Subcutaneous abdominal adipose tissue (tissue), 5 donors: ENCODE measurements around the gene MAP1A.
"Not testable (repeated sequence)": the region's sequence is repeated elsewhere in the genome, so short reads cannot be mapped to it uniquely, and the experiment has no call there.

Source experiments
- H3K27ac ChIP-seq: one replicate; pipeline ENCODE4 v1.7.0; 2013; ENCODE audit warnings: low read depth, mild to moderate bottlenecking, inconsistent platforms, low read length, moderate library complexity
- H3K27me3 ChIP-seq, 5 donors: one replicate each; pipeline ENCODE4 v1.7.0; 2013; ENCODE audit warnings: low read length in 5 of 5, inconsistent platforms in 1 of 5; ENCODE audit not compliant: control insufficient read depth in 5 of 5, insufficient read depth in 4 of 5
- H3K36me3 ChIP-seq, 5 donors: one replicate each; pipeline ENCODE4 v1.7.0; 2013; ENCODE audit warnings: low read length in 5 of 5; ENCODE audit not compliant: control insufficient read depth in 5 of 5, insufficient read depth in 5 of 5
- H3K4me1 ChIP-seq, 5 donors: one replicate each; pipeline ENCODE4 v1.7.0; 2013; ENCODE audit warnings: low read length in 5 of 5, mild to moderate bottlenecking in 3 of 5, moderate library complexity in 1 of 5; ENCODE audit not compliant: control insufficient read depth in 5 of 5, insufficient read depth in 5 of 5
- H3K4me3 ChIP-seq, 5 donors: one replicate each; pipeline ENCODE4 v1.7.0; 2013; ENCODE audit warnings: low read length in 5 of 5, low read depth in 1 of 5
- H3K9ac ChIP-seq, 5 donors: one replicate each; pipeline ENCODE4 v1.7.0; 2013; ENCODE audit warnings: low read length in 5 of 5, mild to moderate bottlenecking in 4 of 5, moderate library complexity in 3 of 5
- H3K9me3 ChIP-seq, 5 donors: one replicate each; pipeline ENCODE4 v1.7.0; 2013; ENCODE audit warnings: low read length in 5 of 5; ENCODE audit not compliant: control insufficient read depth in 5 of 5
- donor health status: healthy.
- donor health status: healthy.
- donor health status: healthy.
- donor health status: healthy.
- donor health status: healthy.

MAP1A gene

DNA sequence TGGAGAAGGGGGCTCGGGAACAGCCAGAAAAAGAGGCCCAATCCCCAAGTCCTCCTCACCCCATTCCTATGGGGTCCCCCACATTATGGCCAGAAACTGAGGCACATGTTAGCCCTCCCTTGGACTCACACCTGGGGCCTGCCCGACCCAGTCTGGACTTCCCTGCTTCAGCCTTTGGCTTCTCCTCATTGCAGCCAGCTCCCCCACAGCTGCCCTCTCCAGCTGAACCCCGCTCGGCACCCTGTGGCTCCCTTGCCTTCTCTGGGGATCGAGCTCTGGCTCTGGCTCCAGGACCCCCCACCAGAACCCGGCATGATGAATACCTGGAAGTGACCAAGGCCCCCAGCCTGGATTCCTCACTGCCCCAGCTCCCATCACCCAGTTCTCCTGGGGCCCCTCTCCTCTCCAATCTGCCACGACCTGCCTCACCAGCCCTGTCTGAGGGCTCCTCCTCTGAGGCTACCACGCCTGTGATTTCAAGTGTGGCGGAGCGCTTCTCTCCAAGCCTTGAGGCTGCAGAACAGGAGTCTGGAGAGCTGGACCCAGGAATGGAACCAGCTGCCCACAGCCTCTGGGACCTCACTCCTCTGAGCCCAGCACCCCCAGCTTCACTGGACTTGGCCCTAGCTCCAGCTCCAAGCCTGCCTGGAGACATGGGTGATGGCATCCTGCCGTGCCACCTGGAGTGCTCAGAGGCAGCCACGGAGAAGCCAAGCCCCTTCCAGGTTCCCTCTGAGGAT lies 10.6 kb downstream of the MAP1A start:
- H3K9ac ChIP-seq = no peak overlapping the region
- peaks cover 0 to 4% (median 0%) of the 10 kb centered on the region in 5 donors for H3K4me1 ChIP-seq
- H3K27me3 ChIP-seq = no peaks in the 10 kb centered on the region
- peaks cover 0 to 26% (median 12%) of the 10 kb centered on the region in 5 donors for H3K36me3 ChIP-seq
- H3K9me3 ChIP-seq = no peaks in the 10 kb centered on the region
- no peak overlapping the region for H3K27ac ChIP-seq
- H3K4me3 ChIP-seq = no peak overlapping the region

- Histone ChIP-seq H3K4me3 (no peak overlapping the region), H3K9ac (no peak overlapping the region), H3K4me1 (peaks cover 0 to 4% (median 0%) of the 10 kb centered on the region in 5 donors), H3K27me3 (no peaks in the 10 kb centered on the region), H3K27ac (no peak overlapping the region), H3K36me3 (peaks cover 0 to 22% (median 9%) of the 10 kb centered on the region in 5 donors), H3K9me3 (no peaks in the 10 kb centered on the region)
These were observed 11.2 kb downstream of the MAP1A start for GRCh38 chr15:43528542-43529007.

- no peaks in the 10 kb centered on the region for H3K27me3 ChIP-seq
- H3K4me1 ChIP-seq = peaks cover 0 to 4% (median 0%) of the 10 kb centered on the region in 5 donors
- no peak overlapping the region for H3K4me3 ChIP-seq
- H3K9ac ChIP-seq = no peak overlapping the region
- peaks cover 0 to 21% (median 5%) of the 10 kb centered on the region in 5 donors for H3K36me3 ChIP-seq
- H3K27ac ChIP-seq = no peak overlapping the region
- no peaks in the 10 kb centered on the region for H3K9me3 ChIP-seq
These were observed 11.7 kb downstream of the MAP1A start for GRCh38 chr15:43529141-43529540.

GRCh38 chr15:43529587-43530345 lies 12.4 kb downstream of the MAP1A start:
- peaks cover 0 to 23% (median 11%) of the 10 kb centered on the region in 5 donors for H3K36me3 ChIP-seq
- H3K27ac ChIP-seq = no peak overlapping the region
- peaks cover 0 to 4% (median 0%) of the 10 kb centered on the region in 5 donors for H3K4me1 ChIP-seq
- H3K9me3 ChIP-seq = no peaks in the 10 kb centered on the region
- no peaks in the 10 kb centered on the region for H3K27me3 ChIP-seq
- no peak overlapping the region for H3K4me3 ChIP-seq
- H3K9ac ChIP-seq = no peak overlapping the region

- H3K27me3 ChIP-seq = no peaks in the 10 kb centered on the region
- peaks cover 0 to 26% (median 16%) of the 10 kb centered on the region in 5 donors for H3K36me3 ChIP-seq
- peaks cover 0 to 4% (median 0%) of the 10 kb centered on the region in 5 donors for H3K4me1 ChIP-seq
- no peak overlapping the region for H3K9ac ChIP-seq
- no peak overlapping the region for H3K4me3 ChIP-seq
- no peaks in the 10 kb centered on the region for H3K9me3 ChIP-seq
- H3K27ac ChIP-seq = no peak overlapping the region
These were observed 13.7 kb downstream of the MAP1A start for GRCh38 chr15:43531018-43531670.

GRCh38 chr15:43532826-43533225 lies 15.4 kb downstream of the MAP1A start:
- H3K9ac ChIP-seq, H3K27ac ChIP-seq: not testable (repeated sequence)

GRCh38 chr15:43534897-43535296 lies 17.5 kb downstream of the MAP1A start:
- Histone ChIP-seq H3K9me3 (no peaks in the 10 kb centered on the region), H3K27me3 (no peaks in the 10 kb centered on the region), H3K27ac (no peak overlapping the region), H3K4me3 (no peak overlapping the region), H3K9ac (no peak overlapping the region), H3K36me3 (peaks cover 0 to 17% (median 16%) of the 10 kb centered on the region in 5 donors), H3K4me1 (peaks cover 0 to 13% (median 3%) of the 10 kb centered on the region in 5 donors)

More at GRCh38 chr15:43532826-43533225, 15.4 kb downstream of the MAP1A start:
- not testable (repeated sequence) for H3K27me3 ChIP-seq, H3K4me3 ChIP-seq, H3K4me1 ChIP-seq, H3K9me3 ChIP-seq
- peaks cover 0 to 23% (median 16%) of the 10 kb centered on the region in 5 donors for H3K36me3 ChIP-seq

DNA sequence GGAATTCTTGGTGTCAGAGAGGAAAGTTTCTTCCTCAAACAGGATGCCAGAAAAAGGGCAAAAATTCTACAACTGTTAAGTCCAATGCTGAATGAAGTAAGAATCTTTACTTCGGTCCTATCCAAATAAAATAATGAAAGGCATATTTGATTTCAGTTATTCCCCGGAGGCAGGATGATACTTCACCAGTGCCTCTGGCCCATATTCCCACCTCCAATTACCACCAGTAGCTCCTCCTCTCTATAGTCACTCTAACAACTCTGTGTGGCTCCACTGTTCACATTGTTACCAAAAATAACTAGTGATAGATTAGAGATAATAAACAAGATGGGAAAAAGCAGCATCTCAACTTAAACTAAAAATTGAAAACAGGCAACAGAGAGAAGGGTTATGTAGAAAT lies 20.7 kb downstream of the MAP1A start:
- Histone ChIP-seq H3K27ac (no peak overlapping the region), H3K36me3 (peaks cover 0 to 17% (median 15%) of the 10 kb centered on the region in 5 donors), H3K4me3 (no peak overlapping the region)

GRCh38 chr15:43541785-43542184 lies 24.4 kb downstream of the MAP1A start:
- no peak overlapping the region for H3K27ac ChIP-seq
- peaks cover 0 to 15% (median 3%) of the 10 kb centered on the region in 5 donors for H3K4me1 ChIP-seq
- H3K9me3 ChIP-seq = peaks cover 0 to 2% (median 0%) of the 10 kb centered on the region in 5 donors
- no peak overlapping the region for H3K9ac ChIP-seq
- H3K36me3 ChIP-seq = peaks cover 0 to 2% (median 0%) of the 10 kb centered on the region in 5 donors
- H3K4me3 ChIP-seq = no peak overlapping the region
- no peaks in the 10 kb centered on the region for H3K27me3 ChIP-seq

More for the DNA sequence above, 20.7 kb downstream of the MAP1A start:
- H3K9ac ChIP-seq = no peak overlapping the region
- no peaks in the 10 kb centered on the region for H3K9me3 ChIP-seq
- peaks cover 0 to 15% (median 3%) of the 10 kb centered on the region in 5 donors for H3K4me1 ChIP-seq
- H3K27me3 ChIP-seq = no peaks in the 10 kb centered on the region
